ENCODE measurements around the gene CHRNE.
"Not testable (repeated sequence)": the region's sequence is repeated elsewhere in the genome, so short reads cannot be mapped to it uniquely, and the experiment has no call there.

Gene CHRNE

DNA sequence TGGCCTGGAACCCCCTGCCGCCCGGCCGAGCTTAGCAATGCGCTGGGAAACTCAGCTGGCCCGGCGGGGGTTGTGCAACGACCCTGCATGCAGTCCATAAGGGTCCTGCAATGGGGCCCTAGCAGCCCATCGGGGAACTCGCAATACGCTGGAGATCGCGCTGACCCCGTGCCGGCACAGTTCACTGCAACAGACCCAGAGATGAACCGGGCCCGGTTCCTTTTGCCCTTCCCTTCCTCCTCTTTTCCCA lies 36.6 kb upstream of the CHRNE start:
- no peak for DNase-seq

DNA sequence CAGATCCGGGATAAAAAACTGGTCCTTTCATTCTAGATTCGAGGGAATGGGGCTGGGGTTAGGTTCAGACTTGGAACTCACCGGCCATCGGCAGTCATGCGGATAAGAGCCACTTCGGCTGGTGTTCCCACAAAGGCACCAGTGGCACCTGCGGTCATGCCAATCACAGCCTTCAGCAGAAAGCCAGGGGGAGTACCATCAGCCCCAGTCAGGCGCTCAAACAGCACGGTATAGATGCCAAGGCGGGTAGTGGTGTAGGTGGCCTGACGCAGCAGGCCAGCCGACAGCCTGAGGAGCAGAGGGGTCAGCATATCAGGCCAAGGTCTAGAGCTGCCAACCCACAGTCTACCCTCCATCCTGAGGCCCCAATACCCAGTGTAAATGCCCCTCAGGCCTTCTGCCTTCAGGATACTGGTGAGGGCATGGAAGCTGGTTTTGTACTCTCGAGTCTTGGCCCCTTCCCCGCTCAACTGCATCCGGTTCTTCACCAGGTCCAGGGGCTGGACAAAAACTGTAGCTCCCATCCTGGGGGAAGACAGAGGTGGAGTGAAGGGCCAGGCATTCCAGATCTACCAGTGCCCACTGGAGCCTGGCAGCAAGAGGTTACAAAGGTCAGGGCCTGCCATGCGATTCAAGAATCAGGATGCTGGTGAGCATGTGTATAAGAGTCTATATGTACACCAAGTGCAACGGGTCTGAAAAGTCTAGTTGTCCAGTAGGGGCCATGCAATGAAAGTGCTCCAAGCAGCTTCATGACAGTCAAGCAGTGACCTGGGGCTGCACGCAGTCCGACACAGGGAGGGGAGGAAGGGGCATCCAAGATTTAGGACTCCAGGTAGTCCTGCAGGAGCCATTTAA lies 36.0 kb upstream of the CHRNE start:
- peak; percentile 12 for DNase-seq

DNA sequence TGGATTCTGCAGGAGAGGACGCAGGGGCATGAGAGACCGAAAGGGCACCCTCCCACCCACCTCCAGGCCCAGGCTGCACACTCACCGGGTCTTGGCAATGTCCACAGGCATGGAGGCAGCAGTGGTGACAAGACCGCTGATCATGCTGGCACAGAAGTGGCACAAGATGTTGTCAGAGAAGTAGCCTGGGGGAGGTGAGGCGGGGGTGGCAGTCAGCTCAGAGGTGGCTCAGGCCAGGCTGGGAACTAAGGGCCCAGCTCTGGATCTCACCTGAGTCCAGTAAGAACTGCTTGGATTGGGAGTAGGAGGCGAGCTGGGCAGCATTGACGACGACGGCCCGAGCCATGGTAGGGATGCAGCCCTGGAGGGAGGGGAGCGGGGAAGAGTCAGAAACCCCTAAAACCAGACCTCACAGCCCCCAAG lies 35.2 kb upstream of the CHRNE start:
- no peak for DNase-seq

DNA sequence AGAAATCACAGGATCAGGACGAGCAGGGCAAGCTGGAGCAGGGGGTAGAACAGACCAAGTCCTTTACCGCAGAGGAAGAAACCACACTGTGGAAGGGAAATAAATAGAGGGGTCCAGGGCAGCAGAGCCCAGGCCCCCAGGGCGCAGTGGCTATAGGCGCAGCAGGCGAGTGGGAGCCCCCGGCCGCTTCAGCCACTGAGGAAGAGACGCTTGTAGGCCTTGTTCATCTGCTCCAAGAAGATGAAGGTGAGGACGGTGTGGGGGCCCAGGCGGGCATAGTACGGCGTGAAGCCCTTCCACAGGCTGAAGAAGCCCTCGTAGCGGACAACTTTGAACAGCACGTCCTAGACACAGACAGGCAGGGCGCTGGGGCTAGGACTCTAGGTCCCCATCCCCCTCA lies 34.7 kb upstream of the CHRNE start:
- no peak for DNase-seq

DNA sequence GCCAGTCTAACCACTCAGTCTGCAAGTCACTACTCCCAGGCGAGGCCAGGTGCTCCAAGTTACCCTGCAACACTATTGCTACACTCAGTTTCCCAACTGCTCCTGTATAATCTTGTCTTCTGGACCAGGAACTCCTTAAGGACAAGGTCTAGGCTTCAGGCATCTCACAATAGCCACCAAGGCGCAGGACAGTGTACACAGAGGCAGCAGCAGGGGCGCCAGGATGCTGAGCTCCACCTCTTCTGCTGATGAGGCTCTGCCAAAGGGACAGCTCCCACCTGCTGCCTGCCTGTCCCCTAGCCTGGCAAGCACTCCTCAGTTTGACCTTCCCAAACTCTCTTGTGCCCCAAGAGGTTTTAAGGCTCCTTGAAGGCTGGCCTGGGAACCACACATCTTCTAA lies 33.5 kb upstream of the CHRNE start:
- no peak for DNase-seq

DNA sequence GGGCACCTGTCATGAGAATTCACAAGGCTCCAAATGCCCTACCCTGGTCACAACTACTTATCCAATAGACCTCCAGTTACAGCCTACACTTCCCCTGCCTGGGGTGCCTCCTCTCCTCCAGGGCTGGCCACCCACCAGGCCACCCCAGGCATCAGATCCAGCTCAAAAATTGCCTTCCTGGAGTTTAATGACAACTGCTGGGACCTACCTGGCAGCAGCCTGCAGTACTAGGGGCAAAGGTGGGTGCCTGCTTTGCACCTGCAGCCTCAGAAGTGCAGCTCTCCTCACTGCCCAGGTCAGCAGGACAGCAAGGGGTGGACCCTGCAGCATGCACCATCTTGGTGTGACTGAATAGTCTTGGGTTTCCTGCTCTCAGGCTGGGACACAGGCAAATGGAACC lies 32.8 kb upstream of the CHRNE start:
- DNase-seq = no peak

DNA sequence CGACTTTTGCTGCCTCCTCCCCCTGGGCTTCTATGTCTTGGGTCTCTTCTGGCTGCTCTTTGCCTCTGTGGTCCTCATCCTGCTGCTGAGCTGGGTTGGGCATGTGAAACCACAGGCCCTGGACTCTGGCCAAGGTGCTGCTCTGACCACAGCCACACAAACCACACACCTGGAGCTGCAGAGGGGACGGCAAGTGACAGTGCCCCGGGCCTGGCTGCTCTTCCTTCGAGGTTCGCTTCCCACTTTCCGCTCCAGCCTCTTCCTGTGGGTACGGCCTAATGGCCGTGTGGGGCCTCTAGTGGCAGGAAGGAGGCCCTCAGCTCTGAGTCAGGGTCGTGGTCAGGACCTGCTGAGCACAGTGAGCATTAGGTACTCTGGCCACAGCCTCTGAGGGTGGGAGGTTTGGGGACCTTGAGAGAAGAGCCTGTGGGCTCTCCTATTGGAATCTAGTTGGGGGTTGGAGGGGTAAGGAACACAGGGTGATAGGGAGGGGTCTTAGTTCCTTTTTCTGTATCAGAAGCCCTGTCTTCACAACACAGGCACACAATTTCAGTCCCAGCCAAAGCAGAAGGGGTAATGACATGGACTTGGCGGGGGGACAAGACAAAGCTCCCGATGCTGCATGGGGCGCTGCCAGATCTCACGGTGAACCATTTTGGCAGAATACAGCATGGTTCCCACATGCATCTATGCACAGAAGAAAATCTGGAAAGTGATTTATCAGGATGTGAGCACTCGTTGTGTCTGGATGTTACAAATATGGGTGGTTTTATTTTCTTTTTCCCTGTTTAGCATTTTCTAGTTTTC lies 31.5 kb upstream of the CHRNE start:
- DNase-seq = peak; percentile 60

DNA sequence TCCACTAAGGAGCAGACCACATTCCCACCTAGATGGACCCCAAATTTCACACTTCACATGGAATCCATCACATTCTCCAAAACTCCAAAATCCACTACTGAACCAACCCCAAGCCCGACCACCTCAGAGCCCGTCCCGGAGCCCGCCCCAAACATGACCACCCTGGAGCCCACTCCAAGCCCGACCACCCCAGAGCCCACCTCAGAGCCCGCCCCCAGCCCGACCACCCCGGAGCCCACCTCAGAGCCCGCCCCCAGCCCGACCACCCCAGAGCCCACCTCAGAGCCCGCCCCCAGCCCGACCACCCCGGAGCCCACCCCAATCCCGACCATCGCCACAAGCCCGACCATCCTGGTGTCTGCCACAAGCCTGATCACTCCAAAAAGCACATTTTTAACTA lies 30.7 kb upstream of the CHRNE start:
- no peak for DNase-seq

DNA sequence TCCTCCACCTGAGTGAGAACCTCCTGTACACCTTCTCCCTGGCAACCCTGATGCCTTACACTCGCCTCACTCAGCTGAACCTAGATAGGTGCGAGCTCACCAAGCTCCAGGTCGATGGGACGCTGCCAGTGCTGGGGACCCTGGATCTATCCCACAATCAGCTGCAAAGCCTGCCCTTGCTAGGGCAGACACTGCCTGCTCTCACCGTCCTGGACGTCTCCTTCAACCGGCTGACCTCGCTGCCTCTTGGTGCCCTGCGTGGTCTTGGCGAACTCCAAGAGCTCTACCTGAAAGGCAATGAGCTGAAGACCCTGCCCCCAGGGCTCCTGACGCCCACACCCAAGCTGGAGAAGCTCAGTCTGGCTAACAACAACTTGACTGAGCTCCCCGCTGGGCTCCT lies 29.9 kb upstream of the CHRNE start:
- no peak for DNase-seq

DNA sequence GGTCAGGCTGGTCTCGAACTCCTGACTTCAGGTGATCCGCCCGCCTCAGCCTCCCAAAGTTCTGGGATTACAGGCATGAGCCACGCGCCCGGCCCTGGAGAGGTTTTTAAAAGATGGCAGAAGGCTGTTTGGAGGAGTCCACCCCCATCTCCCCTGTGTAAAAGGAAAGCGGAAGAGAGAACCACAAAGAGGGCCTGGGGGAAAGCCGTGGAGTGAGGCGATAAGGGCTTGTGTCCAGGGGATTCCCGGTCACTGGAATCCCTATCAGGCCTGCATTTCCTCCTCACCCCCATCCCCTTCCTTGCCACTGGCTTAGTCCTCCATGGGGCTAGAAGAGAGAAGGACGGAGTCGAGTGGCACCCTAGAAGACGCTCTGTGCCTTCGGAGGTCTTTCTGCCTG lies 29.1 kb upstream of the CHRNE start, which contains the start of gene GP1BA:
GP1BA (plus strand) TSS at position 315 of the 400 bp plus-strand sequence. CDS start 328 bp downstream, outside the sequence.
- DNase-seq = no peak

DNA sequence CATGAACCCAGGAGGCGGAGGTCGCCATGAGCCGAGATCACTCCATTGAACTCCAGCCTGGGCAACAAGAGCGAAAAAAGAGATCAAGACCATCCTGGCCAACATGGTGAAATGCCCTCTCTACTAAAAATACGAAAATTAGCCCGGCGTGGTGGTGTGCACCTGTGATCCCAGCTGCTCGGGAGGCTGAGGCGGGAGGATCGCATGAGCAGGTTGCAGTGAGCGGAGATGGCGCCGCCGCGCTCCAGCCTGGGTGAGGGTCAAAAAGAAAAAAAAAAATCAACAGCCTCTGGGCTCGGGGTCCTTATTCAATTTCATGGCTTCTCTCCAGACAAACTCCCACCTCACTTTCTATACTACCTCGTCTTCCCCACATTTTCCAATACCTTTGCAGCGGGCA lies 26.0 kb upstream of the CHRNE start:
- DNase-seq = no peak

DNA sequence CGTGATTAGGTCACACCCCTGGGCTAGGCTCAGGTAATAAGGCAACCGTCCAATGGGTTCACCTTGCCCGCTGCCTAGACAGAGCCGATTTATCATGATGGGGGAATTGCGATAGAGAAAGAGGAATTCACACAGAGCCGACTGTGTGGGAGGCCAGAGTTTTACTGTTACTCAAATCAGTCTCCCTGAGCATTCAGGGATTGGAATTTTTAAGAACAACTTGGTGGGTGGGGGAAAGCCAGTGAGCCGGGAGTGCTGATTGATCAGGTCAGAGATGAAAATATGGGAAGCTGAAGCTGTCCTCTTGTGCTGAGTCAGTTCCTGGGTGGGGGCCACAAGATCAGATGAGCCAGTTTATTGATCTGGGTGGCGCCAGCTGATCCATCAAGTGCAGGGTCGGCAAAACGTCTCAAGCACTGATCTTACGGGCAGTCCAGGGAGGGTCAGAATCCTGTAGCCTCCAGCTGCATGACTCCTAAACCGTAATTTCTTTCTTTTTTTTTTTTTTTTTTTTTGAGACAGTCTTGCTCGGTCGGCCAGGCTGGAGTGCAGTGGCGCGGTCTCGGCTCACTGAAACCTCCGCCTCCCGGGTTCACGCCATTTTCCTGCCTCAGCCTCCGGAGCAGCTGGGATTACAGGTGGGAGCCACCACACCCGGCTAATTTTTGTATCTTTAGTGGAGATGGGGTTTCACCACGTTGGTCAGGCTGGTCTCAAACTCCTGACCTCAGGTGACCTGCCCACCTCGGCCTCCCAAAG lies 23.9 kb upstream of the CHRNE start:
- not testable (repeated sequence) for DNase-seq

DNA sequence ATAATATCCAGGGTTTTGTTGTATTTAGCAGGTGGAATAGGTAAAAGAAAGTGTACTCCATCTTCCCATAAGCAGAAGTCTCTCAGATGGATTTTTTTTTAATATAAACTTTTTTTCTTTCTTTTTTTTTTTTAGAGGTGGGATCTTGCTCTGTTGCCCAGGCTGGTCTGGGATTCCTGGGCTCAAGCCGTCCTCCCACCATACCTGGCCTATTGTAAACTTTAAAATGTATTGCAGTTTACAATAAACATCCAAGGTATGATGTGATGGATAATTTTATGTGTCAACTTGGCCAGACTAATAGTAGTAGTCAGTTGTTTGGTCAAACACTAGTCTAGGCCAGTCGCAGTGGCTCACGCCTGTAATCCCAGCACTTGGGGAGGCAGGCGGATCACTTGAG lies 18.4 kb upstream of the CHRNE start:
- no peak for DNase-seq

DNA sequence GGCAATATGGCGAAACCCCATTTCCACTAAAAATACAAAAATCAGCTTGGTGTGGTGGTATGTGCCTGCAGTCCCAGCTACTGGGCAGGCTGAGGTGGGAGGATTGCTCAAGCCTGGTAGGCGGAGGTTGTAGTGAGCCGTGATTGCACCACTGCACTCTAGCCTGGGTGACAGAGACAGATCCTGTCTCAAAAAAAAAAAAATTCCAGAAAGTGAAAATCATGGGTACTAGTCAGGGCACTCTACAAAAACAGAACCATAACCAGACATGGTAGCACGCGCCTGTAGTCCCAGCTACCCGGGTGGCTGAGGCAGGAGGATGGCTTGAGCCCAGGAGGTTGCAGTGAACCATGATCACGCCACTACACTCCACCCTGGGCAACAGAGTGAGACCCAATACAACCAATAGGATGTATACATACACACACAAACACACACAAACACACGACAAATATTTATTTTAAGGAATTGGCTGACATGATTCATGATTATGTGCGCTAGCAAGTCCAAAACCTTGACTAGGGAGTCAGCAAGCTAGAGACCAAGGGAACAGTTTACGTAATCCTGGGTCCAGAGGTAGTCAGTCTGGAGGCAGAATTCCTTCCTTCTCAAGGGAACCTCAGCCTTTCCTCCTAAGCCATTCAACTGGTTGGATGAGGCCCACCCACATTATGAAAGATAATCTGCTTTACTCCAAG lies 17.6 kb upstream of the CHRNE start:
- DNase-seq = no peak

DNA sequence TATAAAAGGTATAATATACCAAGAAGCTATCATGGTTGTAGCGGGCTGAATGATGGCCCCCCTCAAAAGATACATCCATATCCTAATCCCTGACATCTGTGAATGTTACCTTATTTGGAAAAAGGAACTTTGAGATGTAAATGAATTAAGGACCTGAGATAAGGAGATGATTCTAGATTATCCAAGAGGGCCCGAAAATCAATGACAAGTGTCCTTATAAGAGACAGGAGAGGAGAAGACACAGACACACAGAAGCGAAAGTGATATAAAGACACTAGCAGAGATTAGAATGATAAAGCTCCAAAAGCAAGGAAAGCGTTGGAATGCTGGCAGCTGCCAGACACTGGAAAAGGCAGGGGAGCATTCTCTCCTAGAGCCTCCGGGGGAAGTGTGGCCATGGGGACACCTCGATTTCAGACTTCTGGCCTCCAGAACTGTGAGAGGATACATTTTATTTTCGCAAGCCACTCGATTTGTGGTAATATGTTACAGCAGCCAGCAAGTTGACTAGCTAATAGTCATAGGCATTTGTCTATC lies 16.7 kb upstream of the CHRNE start:
- no peak for DNase-seq

DNA sequence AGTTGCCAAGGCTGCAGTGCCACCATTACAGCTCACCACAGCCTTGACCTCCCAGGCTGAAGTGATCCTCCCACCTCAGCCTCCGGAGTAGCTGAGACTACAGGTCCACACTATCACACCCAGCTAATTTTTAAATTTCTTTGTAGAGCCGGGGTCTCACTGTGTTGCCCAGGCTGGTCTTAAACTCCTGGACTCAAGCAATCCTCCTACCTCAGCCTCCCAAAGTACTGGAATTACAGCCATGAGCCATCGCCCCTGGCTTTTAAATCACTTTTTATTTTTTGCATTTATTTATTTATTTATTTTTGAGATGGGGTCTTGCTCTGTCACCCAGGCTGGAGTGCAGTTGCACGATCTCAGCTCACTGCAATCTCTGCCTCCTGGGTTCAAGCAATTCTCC lies 11.7 kb upstream of the CHRNE start:
- not testable (repeated sequence) for DNase-seq

DNA sequence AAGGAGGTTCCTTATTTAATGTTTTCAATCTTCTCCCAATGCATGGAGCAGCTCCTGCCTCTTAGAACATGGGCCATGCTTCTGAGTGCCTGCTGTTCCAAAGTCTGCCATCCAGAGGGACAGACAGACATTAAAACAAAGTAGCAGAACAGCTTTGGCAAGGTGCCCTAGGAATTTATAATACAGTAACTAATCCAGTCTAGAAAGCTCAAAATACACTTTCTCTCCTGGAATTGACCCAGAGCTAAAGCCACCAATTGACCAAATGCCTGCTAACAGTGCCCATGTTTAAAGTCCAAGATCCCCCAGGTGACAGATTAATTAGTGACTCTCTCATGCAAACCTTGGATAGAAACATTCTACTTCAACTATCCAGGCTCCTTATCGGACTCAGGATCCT lies 11.1 kb upstream of the CHRNE start:
- no peak for DNase-seq

DNA sequence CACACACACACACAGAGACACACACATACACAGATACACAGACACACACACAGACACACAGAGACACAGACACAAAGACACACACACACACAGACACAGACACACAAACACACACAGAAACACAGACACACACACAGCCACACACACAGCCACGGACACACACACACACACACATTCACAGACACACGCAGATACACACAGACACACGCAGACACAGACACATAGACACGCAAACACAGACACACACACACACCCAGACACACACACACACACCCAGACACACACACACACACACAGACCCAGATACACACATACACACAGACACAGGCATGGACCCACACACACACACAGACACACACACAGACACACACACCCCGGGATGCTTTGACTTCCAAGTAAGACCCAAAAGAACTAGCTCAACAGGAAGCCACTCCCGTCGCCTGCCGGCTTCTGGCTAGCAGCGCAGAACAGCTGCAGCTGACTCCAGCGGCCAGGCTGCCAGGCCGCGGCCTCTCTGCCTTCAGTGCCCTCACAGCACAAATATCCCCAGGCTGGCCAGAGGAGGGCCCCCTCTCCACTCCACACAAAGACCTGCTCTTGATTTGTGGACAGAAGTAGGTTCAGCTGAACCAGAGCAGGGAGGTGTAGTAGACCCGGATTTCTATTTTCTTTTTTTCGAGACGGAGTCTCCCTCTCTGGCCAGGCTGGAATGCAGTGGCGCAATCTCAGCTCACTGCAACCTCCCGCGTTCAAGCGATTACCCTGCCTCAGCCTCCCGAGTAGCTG lies 6.0 kb upstream of the CHRNE start:
- DNase-seq = peak; percentile 72

DNA sequence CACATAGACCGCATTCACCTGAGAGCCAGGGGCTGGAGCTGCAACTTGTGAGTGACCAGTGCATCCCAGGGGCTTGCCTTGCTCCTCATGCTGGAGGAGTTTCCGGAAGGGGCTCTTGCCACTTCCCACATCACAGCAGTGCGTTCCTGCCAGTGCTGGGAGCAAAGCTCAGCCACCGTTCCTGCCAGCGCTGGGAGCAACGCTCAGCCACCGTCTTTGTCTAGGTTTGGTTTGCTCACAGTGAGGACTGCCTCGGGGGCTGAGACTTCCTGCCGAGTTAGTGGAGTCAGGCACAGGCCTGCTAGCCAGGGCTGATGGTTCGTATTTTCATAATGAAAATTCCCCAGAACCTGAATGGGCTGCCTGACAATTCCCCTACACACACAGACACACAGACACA lies 5.4 kb upstream of the CHRNE start:
- DNase-seq = no peak

DNA sequence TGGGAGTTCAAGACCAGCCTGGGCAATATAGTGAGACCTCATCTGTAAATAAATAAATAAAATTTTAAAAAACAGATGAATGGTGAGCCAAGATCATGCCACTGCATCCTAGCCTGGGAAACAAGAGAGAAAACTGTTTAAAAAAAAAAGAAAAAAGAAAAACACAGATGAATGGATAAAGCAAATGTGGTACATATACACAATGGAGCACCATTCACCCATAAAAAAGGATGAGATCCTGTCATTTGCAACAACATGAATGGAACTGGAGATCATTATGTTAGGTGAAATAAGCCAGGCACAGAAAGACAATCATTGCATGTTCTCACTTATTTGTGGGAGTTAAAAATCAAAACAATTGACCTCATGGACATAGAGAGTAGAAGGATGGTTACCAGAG lies 3.7 kb upstream of the CHRNE start:
- not testable (repeated sequence) for DNase-seq

DNA sequence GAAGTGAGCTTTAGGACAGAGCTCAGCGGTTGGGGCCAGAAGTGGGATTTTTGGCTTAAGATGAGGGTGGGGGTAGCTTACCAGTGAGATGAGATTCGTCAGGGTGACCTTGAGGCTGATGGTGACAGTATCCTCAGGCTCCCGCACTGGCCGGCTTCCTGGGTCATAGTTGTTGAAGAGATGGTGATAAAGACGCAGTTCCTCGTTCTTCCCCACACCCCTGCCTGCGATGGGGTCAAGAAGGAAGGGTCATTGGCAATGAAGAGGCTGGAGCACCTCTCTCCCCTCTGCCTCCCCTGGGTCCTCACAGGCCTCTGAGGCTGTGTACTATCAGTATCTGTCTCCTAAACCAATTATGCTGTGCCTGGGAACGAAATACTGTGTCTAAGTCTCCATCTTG lies 358 bp downstream of the CHRNE start:
- DNase-seq = no peak

Measured in DMS79 (cell line).